Panc1 (cell line): ENCODE data around the gene CC2D1A.

Experiments
- TF ChIP-seq, protein P1 (sequence below): fragments of 450-650 bp; IDR thresholded peaks from 2 replicates; pipeline ENCODE4 v1.5.1; 2017; ENCODE audit warnings: mild to moderate bottlenecking
- TF ChIP-seq, protein P2 (sequence below), 2 experiments: IDR thresholded peaks; 2 replicates each; pipeline ENCODE4 v1.6.1; 2011 to 2012; ENCODE audit warnings: low read depth in 2 of 2, control low read depth in 1 of 2, low read length in 1 of 2, mild to moderate bottlenecking in 1 of 2, moderate library complexity in 1 of 2; ENCODE audit not compliant: insufficient read depth in 1 of 2

DNA sequence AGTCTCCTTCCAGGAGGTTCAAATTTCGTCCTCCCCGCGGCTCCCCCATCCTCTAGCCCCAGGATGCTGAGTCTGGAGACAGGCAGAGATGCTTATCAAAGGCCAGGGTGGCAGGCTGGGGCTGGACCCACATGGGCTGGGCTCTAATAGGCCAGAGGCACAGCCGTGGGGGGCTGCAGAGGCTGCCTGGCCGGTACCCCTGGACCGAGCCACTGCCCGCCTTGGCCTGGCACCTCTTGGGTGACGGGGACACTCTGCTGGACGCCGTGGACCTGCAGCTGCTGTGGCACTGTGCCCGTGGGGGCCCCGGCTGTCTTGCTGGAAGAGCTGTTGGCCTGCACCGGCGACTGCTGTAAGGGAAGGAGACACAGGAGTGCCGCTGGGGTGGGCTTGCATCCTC is 74.3 kb downstream of the CC2D1A start:
- TF ChIP-seq, protein P1, sequence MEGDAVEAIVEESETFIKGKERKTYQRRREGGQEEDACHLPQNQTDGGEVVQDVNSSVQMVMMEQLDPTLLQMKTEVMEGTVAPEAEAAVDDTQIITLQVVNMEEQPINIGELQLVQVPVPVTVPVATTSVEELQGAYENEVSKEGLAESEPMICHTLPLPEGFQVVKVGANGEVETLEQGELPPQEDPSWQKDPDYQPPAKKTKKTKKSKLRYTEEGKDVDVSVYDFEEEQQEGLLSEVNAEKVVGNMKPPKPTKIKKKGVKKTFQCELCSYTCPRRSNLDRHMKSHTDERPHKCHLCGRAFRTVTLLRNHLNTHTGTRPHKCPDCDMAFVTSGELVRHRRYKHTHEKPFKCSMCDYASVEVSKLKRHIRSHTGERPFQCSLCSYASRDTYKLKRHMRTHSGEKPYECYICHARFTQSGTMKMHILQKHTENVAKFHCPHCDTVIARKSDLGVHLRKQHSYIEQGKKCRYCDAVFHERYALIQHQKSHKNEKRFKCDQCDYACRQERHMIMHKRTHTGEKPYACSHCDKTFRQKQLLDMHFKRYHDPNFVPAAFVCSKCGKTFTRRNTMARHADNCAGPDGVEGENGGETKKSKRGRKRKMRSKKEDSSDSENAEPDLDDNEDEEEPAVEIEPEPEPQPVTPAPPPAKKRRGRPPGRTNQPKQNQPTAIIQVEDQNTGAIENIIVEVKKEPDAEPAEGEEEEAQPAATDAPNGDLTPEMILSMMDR, result no peak
- TF ChIP-seq, protein P2, sequence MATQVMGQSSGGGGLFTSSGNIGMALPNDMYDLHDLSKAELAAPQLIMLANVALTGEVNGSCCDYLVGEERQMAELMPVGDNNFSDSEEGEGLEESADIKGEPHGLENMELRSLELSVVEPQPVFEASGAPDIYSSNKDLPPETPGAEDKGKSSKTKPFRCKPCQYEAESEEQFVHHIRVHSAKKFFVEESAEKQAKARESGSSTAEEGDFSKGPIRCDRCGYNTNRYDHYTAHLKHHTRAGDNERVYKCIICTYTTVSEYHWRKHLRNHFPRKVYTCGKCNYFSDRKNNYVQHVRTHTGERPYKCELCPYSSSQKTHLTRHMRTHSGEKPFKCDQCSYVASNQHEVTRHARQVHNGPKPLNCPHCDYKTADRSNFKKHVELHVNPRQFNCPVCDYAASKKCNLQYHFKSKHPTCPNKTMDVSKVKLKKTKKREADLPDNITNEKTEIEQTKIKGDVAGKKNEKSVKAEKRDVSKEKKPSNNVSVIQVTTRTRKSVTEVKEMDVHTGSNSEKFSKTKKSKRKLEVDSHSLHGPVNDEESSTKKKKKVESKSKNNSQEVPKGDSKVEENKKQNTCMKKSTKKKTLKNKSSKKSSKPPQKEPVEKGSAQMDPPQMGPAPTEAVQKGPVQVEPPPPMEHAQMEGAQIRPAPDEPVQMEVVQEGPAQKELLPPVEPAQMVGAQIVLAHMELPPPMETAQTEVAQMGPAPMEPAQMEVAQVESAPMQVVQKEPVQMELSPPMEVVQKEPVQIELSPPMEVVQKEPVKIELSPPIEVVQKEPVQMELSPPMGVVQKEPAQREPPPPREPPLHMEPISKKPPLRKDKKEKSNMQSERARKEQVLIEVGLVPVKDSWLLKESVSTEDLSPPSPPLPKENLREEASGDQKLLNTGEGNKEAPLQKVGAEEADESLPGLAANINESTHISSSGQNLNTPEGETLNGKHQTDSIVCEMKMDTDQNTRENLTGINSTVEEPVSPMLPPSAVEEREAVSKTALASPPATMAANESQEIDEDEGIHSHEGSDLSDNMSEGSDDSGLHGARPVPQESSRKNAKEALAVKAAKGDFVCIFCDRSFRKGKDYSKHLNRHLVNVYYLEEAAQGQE (IDR thresholded peaks at IDR 0.05; ENCODE audit: insufficient read depth in 1 of 2, low read depth in 2 of 2, low read length in 1 of 2), result no peak
